Muscle of leg (tissue), 11 donors: Measurements from ENCODE around the gene TMPRSS12. TPM values are rescaled to one million over a fixed set of nuclear protein-coding genes. Genes with fewer than 3 reads are reported as not detected.
"Not testable (repeated sequence)": the region's sequence is repeated elsewhere in the genome, so short reads cannot be mapped to it uniquely, and the experiment has no call there.

ENCODE experiments used
- DNase-seq: peaks from one replicate; pipeline ENCODE4 v3.0.0; 2013
- H3K27ac ChIP-seq: one replicate; pipeline ENCODE4 v1.5.1; 2013; ENCODE audit warnings: mild to moderate bottlenecking, low read length, control low read depth
- H3K27me3 ChIP-seq: one replicate; pipeline ENCODE4 v1.6.1; 2013; ENCODE audit warnings: low read length; ENCODE audit not compliant: control insufficient read depth, insufficient read depth
- H3K36me3 ChIP-seq: one replicate; pipeline ENCODE4 v1.6.1; 2013; ENCODE audit warnings: low read length; ENCODE audit not compliant: control insufficient read depth, insufficient read depth
- H3K4me1 ChIP-seq: one replicate; pipeline ENCODE4 v1.6.1; 2013; ENCODE audit warnings: low read length; ENCODE audit not compliant: control insufficient read depth, insufficient read depth
- H3K4me3 ChIP-seq: one replicate; pipeline ENCODE4 v1.5.1; 2013; ENCODE audit warnings: low read length, control low read depth
- H3K9me3 ChIP-seq: replicated peaks from 2 replicates; pipeline ENCODE4 v1.6.1; 2013; ENCODE audit warnings: low read depth, low read length; ENCODE audit not compliant: control insufficient read depth
- WGBS: methylation state at CpG from one replicate; pipeline ENCODE4 v1.1.5; 2013; ENCODE audit warnings: missing lambda C conversion rate; ENCODE audit not compliant: insufficient coverage; 5-methylcytosine and 5-hydroxymethylcytosine counted together
- polyA plus RNA-seq, 8 donors: library from polyadenylated mRNA; unstranded; fragments of 120-200 nt; gene quantifications; one replicate each; pipeline versions ENCODE4 v1.2.1 to v1.2.3, GENCODE V29; 2013; ENCODE audit warnings: inconsistent platforms in 1 of 8, low replicate concordance in 1 of 8; ENCODE audit not compliant: insufficient read length in 8 of 8, insufficient read depth in 1 of 8
- total RNA-seq: library from RNA; stranded (reverse); fragments of 120-200 nt; gene quantifications from one replicate; pipeline ENCODE4 v1.2.4, GENCODE V29; 2013

TMPRSS12 gene
- total and polyA plus RNA-seq, 9 donors, result 0.09 to 0.24 (median 0.10) TPM; not detected in 5

- H3K27me3 ChIP-seq, H3K4me1 ChIP-seq, H3K36me3 ChIP-seq, H3K4me3 ChIP-seq, H3K27ac ChIP-seq, DNase-seq: not testable (repeated sequence)
- peaks cover 31% of the 10 kb centered on the region for H3K9me3 ChIP-seq
- WGBS, result 100% methylated on average over 1 of the region's 6 CpGs
Observed at GRCh38 chr12:50912361-50912760, 69.6 kb downstream of the TMPRSS12 start.

- Histone ChIP-seq H3K36me3 (no peaks in the 10 kb centered on the region), H3K27ac (no peak overlapping the region), H3K9me3 (peaks cover 31% of the 10 kb centered on the region), H3K4me3 (no peak overlapping the region), H3K4me1 (no peaks in the 10 kb centered on the region), H3K27me3 (no peaks in the 10 kb centered on the region)
- WGBS, result no CpG with 5 or more reads among the region's 2 CpGs
- DNase-seq, result no peak
Observed at GRCh38 chr12:50913224-50913623, 70.5 kb downstream of the TMPRSS12 start.

- H3K27me3 ChIP-seq, result no peaks in the 10 kb centered on the region
- H3K27ac ChIP-seq, result no peak overlapping the region
- no peaks in the 10 kb centered on the region for H3K36me3 ChIP-seq
- no peak overlapping the region for H3K4me3 ChIP-seq
- no peak for DNase-seq
- 80% methylated on average over 1 of the region's 6 CpGs for WGBS
- no peaks in the 10 kb centered on the region for H3K4me1 ChIP-seq
- H3K9me3 ChIP-seq, result peaks cover 31% of the 10 kb centered on the region
Observed at GRCh38 chr12:50914872-50915484, 72.3 kb downstream of the TMPRSS12 start.

GRCh38 chr12:50916292-50916691 lies 73.6 kb downstream of the TMPRSS12 start:
- H3K27me3 ChIP-seq, result no peaks in the 10 kb centered on the region
- no peak for DNase-seq
- H3K27ac ChIP-seq, result no peak overlapping the region
- no peaks in the 10 kb centered on the region for H3K4me1 ChIP-seq
- no CpG with 5 or more reads among the region's 3 CpGs for WGBS
- no peak overlapping the region for H3K4me3 ChIP-seq
- no peaks in the 10 kb centered on the region for H3K36me3 ChIP-seq
- peaks cover 31% of the 10 kb centered on the region for H3K9me3 ChIP-seq

- no CpG with 5 or more reads among the region's 5 CpGs for WGBS
- Histone ChIP-seq H3K36me3 (no peaks in the 10 kb centered on the region), H3K27ac (no peak overlapping the region), H3K4me3 (no peak overlapping the region), H3K4me1 (peaks cover 8% of the 10 kb centered on the region), H3K9me3 (peaks cover 19% of the 10 kb centered on the region), H3K27me3 (no peaks in the 10 kb centered on the region)
- DNase-seq, result no peak
Observed at GRCh38 chr12:50918584-50919316, 76.0 kb downstream of the TMPRSS12 start.

- no CpG with 5 or more reads among the region's 3 CpGs for WGBS
- H3K9me3 ChIP-seq, result no peaks in the 10 kb centered on the region
- peak; percentile 28 for DNase-seq
Observed at GRCh38 chr12:50922820-50923219, 80.1 kb downstream of the TMPRSS12 start.

GRCh38 chr12:50923361-50924130 lies 80.8 kb downstream of the TMPRSS12 start:
- no peaks in the 10 kb centered on the region for H3K27me3 ChIP-seq
- peak overlapping the region; percentile 74 for H3K4me3 ChIP-seq
- peaks cover 15% of the 10 kb centered on the region for H3K4me1 ChIP-seq
- H3K36me3 ChIP-seq, result no peaks in the 10 kb centered on the region
- WGBS, result 48% methylated on average over 4 of the region's 8 CpGs
- peak; percentile 34 for DNase-seq
- peak overlapping the region; percentile 93 for H3K27ac ChIP-seq
- no peaks in the 10 kb centered on the region for H3K9me3 ChIP-seq

More at GRCh38 chr12:50922820-50923219, 80.1 kb downstream of the TMPRSS12 start:
- Histone ChIP-seq H3K27ac (peak overlapping the region; percentile 43), H3K4me3 (no peak overlapping the region), H3K36me3 (no peaks in the 10 kb centered on the region), H3K27me3 (no peaks in the 10 kb centered on the region), H3K4me1 (peaks cover 15% of the 10 kb centered on the region)

- no peaks in the 10 kb centered on the region for H3K9me3 ChIP-seq
- DNase-seq, result no peak
- peak overlapping the region; percentile 93 for H3K27ac ChIP-seq
- H3K4me1 ChIP-seq, result peaks cover 15% of the 10 kb centered on the region
- H3K27me3 ChIP-seq, result no peaks in the 10 kb centered on the region
- peak overlapping the region; percentile 74 for H3K4me3 ChIP-seq
- no CpG with 5 or more reads among the region's 4 CpGs for WGBS
- H3K36me3 ChIP-seq, result no peaks in the 10 kb centered on the region
Observed at GRCh38 chr12:50924131-50924438, 81.4 kb downstream of the TMPRSS12 start.

GRCh38 chr12:50924439-50925341 lies 82.0 kb downstream of the TMPRSS12 start:
- no peaks in the 10 kb centered on the region for H3K36me3 ChIP-seq
- H3K27me3 ChIP-seq, result no peaks in the 10 kb centered on the region
- 4% methylated on average over 7 of the region's 13 CpGs for WGBS
- no peaks in the 10 kb centered on the region for H3K9me3 ChIP-seq
- peak overlapping the region; percentile 74 for H3K4me3 ChIP-seq
- peaks cover 15% of the 10 kb centered on the region for H3K4me1 ChIP-seq
- H3K27ac ChIP-seq, result peak overlapping the region; percentile 93
- DNase-seq, result peak; percentile 98
